GM21717 (cell line): Measurements from ENCODE around the gene ZDHHC7.
"Not testable (repeated sequence)": the region's sequence is repeated elsewhere in the genome, so short reads cannot be mapped to it uniquely, and the experiment has no call there.

Source experiments
- ATAC-seq: cut with Tn5 transposase; IDR thresholded peaks from one replicate; pipeline ENCODE4 v1.9.1; 2021; ENCODE audit warnings: mild to moderate bottlenecking, moderate library complexity; ENCODE audit not compliant: unreplicated experiment

Gene ZDHHC7

GRCh38 chr16:85045077-85045476 is 33.7 kb upstream of the ZDHHC7 start:
- no peak for ATAC-seq

GRCh38 chr16:85042606-85043005 is 31.3 kb upstream of the ZDHHC7 start:
- ATAC-seq, result no peak

GRCh38 chr16:85042167-85042526 is 30.8 kb upstream of the ZDHHC7 start:
- ATAC-seq, result no peak

GRCh38 chr16:85041219-85042166 is 30.2 kb upstream of the ZDHHC7 start:
- ATAC-seq, result no peak

GRCh38 chr16:85040685-85041084 is 29.4 kb upstream of the ZDHHC7 start:
- ATAC-seq, result no peak

GRCh38 chr16:85037721-85038120 is 26.4 kb upstream of the ZDHHC7 start:
- no peak for ATAC-seq

- no peak for ATAC-seq
Observed at GRCh38 chr16:85037050-85037410, 25.7 kb upstream of the ZDHHC7 start.

GRCh38 chr16:85036236-85037049 is 25.1 kb upstream of the ZDHHC7 start:
- no peak for ATAC-seq

GRCh38 chr16:85034591-85035433 is 23.5 kb upstream of the ZDHHC7 start:
- ATAC-seq, result no peak

- no peak for ATAC-seq
Observed at GRCh38 chr16:85033171-85033570, 21.8 kb upstream of the ZDHHC7 start.

- not testable (repeated sequence) for ATAC-seq
Observed at GRCh38 chr16:85032187-85032586, 20.9 kb upstream of the ZDHHC7 start.

GRCh38 chr16:85031451-85031850 is 20.1 kb upstream of the ZDHHC7 start:
- no peak for ATAC-seq

GRCh38 chr16:85029981-85030401 is 18.7 kb upstream of the ZDHHC7 start:
- no peak for ATAC-seq

- ATAC-seq, result peak; percentile 37
Observed at GRCh38 chr16:85029408-85029784, 18.1 kb upstream of the ZDHHC7 start.

GRCh38 chr16:85028685-85029407 is 17.5 kb upstream of the ZDHHC7 start:
- ATAC-seq, result peak; percentile 41

- peak; percentile 36 for ATAC-seq
Observed at GRCh38 chr16:85027958-85028684, 16.8 kb upstream of the ZDHHC7 start.

GRCh38 chr16:85027349-85027957 is 16.1 kb upstream of the ZDHHC7 start, which contains the start of gene KIAA0513:
Gene KIAA0513 (plus strand): TSS chr16:85027795. CDS start chr16:85067072, 39,277 bp downstream.
- ATAC-seq, result peak; percentile 68

- ATAC-seq, result no peak
Observed at GRCh38 chr16:85026703-85027102, 15.4 kb upstream of the ZDHHC7 start.
